ACHN (cell line): Measurements from ENCODE around the gene FAHD2B.
"Not testable (repeated sequence)": the region's sequence is repeated elsewhere in the genome, so short reads cannot be mapped to it uniquely, and the experiment has no call there.

Experiments
- DNase-seq: peaks from one replicate; pipeline ENCODE4 v3.0.0-alpha.2; 2015
- in situ Hi-C: cut with HindIII; loops from 2 replicates; pipeline ENCODE4 v1.10.0; 2017; ENCODE audit warnings: low sequenced_read_pairs, low pct_ligation_motif_present, low pct_unique_long_range_greater_than_20kb

FAHD2B gene

GRCh38 chr2:97094772-97095611, at the start of gene FAHD2B:
Gene FAHD2B, minus strand, starts transcription at chr2:97094882. Its CDS starts 3,176 bp downstream, at chr2:97091706.
- in situ Hi-C loops: not testable (repeated sequence)
- peak; percentile 59 for DNase-seq

GRCh38 chr2:97144016-97144415, 49.3 kb upstream of the FAHD2B start:
- in situ Hi-C loops, DNase-seq: not testable (repeated sequence)

GRCh38 chr2:97129090-97129489, 34.4 kb upstream of the FAHD2B start:
- DNase-seq, in situ Hi-C loops: not testable (repeated sequence)

- DNase-seq, in situ Hi-C loops: not testable (repeated sequence)
Measured at GRCh38 chr2:97113882-97114255, 19.2 kb upstream of the FAHD2B start.

GRCh38 chr2:97113050-97113881, 18.6 kb upstream of the FAHD2B start, which contains the start of gene ANKRD36:
Gene ANKRD36, plus strand, starts transcription at chr2:97113153. Its CDS starts 587 bp downstream, at chr2:97113740.
- in situ Hi-C loops: not testable (repeated sequence)

GRCh38 chr2:97112320-97113049, 17.8 kb upstream of the FAHD2B start:
- peak; percentile 32 for DNase-seq
- in situ Hi-C loops: not testable (repeated sequence)

More at GRCh38 chr2:97113050-97113881, 18.6 kb upstream of the FAHD2B start, which contains the start of gene ANKRD36:
- peak; percentile 83 for DNase-seq

GRCh38 chr2:97111246-97111645, 16.6 kb upstream of the FAHD2B start:
- DNase-seq, in situ Hi-C loops: not testable (repeated sequence)

- in situ Hi-C loops: not testable (repeated sequence)
Measured at GRCh38 chr2:97106878-97107277, 12.2 kb upstream of the FAHD2B start.

GRCh38 chr2:97098786-97099372, 4.2 kb upstream of the FAHD2B start:
- DNase-seq, in situ Hi-C loops: not testable (repeated sequence)

More at GRCh38 chr2:97106878-97107277, 12.2 kb upstream of the FAHD2B start:
- not testable (repeated sequence) for DNase-seq

GRCh38 chr2:97095661-97096060, 979 bp upstream of the FAHD2B start:
- DNase-seq: no peak
- in situ Hi-C loops: no loop called here

GRCh38 chr2:97093983-97094771, 505 bp downstream of the FAHD2B start:
- in situ Hi-C loops, DNase-seq: not testable (repeated sequence)

GRCh38 chr2:97092946-97093345, 1.7 kb downstream of the FAHD2B start:
- in situ Hi-C loops, DNase-seq: not testable (repeated sequence)

GRCh38 chr2:97088706-97089105, 6.0 kb downstream of the FAHD2B start:
- in situ Hi-C loops, DNase-seq: not testable (repeated sequence)

- in situ Hi-C loops, DNase-seq: not testable (repeated sequence)
Measured at GRCh38 chr2:97085093-97085492, 9.6 kb downstream of the FAHD2B start.

GRCh38 chr2:97083516-97083915, 11.2 kb downstream of the FAHD2B start:
- DNase-seq, in situ Hi-C loops: not testable (repeated sequence)

GRCh38 chr2:97082206-97082605, 12.5 kb downstream of the FAHD2B start:
- in situ Hi-C loops, DNase-seq: not testable (repeated sequence)

- DNase-seq, in situ Hi-C loops: not testable (repeated sequence)
Measured at GRCh38 chr2:97080855-97081254, 13.8 kb downstream of the FAHD2B start.
